Upper lobe of left lung (tissue), 6 donors: Measurements from ENCODE around the gene ADD1. TPM values are rescaled to one million over a fixed set of nuclear protein-coding genes. Genes with fewer than 3 reads are reported as not detected.

Experiments
- ATAC-seq, 2 donors: fragments of 200-7000 bp; cut with Tn5 transposase; one replicate each; pipeline ENCODE4 v1.9.1; 2022; ENCODE audit warnings: mild to moderate bottlenecking in 2 of 2, moderate library complexity in 2 of 2; ENCODE audit not compliant: low FRiP score in 2 of 2
- DNase-seq, 2 donors: peaks; one replicate each; pipeline ENCODE4 v3.0.0-alpha.2; 2019 to 2020
- H3K27ac ChIP-seq, 4 donors: fragments of 200-600 bp; sonication (generic); one replicate each; pipeline ENCODE4 v1.5.1; 2016 to 2019
- H3K27me3 ChIP-seq, 4 donors: fragments of 200-600 bp; sonication (generic); one replicate each; pipeline ENCODE4 v1.5.1; 2017 to 2019
- H3K36me3 ChIP-seq, 4 donors: fragments of 200-600 bp; sonication (generic); one replicate each; pipeline ENCODE4 v1.5.1; 2016 to 2019
- H3K4me1 ChIP-seq, 4 donors: fragments of 200-600 bp; sonication (generic); one replicate each; pipeline ENCODE4 v1.5.1; 2018 to 2019
- H3K4me3 ChIP-seq, 4 donors: fragments of 200-600 bp; sonication (generic); one replicate each; pipeline ENCODE4 v1.5.1; 2017 to 2019; ENCODE audit warnings: mild to moderate bottlenecking in 2 of 4, moderate library complexity in 1 of 4
- H3K9me3 ChIP-seq, 4 donors: fragments of 200-600 bp; sonication (generic); one replicate each; pipeline ENCODE4 v1.5.1; 2018 to 2019
- EP300 ChIP-seq, 4 donors: sonication (generic); formaldehyde crosslinking; IDR thresholded peaks; one replicate each; pipeline ENCODE4 v1.5.1; 2017; ENCODE audit warnings: antibody characterized with exemption in 4 of 4, control low read depth in 2 of 4
- POLR2A ChIP-seq, 4 donors: fragments of 450-650 bp; IDR thresholded peaks; one replicate each; pipeline ENCODE4 v1.5.1; 2016 to 2017; ENCODE audit warnings: antibody characterized with exemption in 4 of 4, mild to moderate bottlenecking in 2 of 4
- POLR2AphosphoS5 ChIP-seq, 2 donors: sonication (generic); formaldehyde crosslinking; IDR thresholded peaks; one replicate each; pipeline ENCODE4 v1.5.1; 2017; ENCODE audit warnings: antibody characterized with exemption in 2 of 2
- WGBS, 2 donors: methylation state at CpG; one replicate each; pipeline ENCODE4 v1.1.5; 2017 to 2018; 5-methylcytosine and 5-hydroxymethylcytosine counted together
- total RNA-seq, 6 donors: library from RNA; depleted of rRNA in 4 of 6; stranded (reverse); fragments of >200 nt in 4 of 6; gene quantifications; one replicate each; pipeline versions ENCODE4 v1.1.0 to v1.2.1, GENCODE V29; 2016 to 2021
- TF ChIP-seq, protein P1 (sequence below), 6 experiments: fragments of 450-650 bp in 4 of 6; fragments of 200-600 bp in 2 of 6; sonication (generic) in 2 of 6; IDR thresholded peaks; one replicate each; pipeline ENCODE4 v1.5.1; 2016 to 2019; ENCODE audit warnings: antibody characterized with exemption in 6 of 6
- donor health status: DM: no; HTN: no; CAD: no; lungs with moderate emphysema.
- donor health status: DM: no; HTN: yes; CAD: no; lungs with severe emphysema.

The ADD1 gene
- total RNA-seq, 6 donors from 2014 or later = 184 to 651 (median 290) TPM

DNA sequence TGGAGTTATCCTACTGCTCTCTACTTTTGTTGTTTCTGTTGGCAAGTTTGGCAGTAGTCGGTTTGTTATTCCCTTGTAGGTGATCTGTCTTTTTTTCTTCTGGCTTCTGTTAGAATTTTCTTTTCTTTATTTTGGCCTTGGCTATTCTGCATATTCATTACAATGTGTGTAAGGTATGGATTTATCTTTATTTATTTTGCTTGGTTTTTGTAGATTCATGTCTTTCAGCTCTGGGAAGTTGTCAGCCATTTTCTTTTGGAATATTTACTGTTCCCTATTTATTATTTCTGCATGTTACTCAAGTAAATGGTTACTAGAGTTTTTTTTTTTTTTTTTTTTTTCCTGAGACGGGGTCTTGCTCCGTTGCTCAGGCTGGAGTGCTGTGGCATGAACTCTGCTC, 12.6 kb downstream of the ADD1 start:
- Histone ChIP-seq H3K9me3 (no peaks in the 10 kb centered on the region), H3K4me1 (peaks cover 82 to 92% (median 88%) of the 10 kb centered on the region in 4 donors), H3K27ac (peak overlapping the region in 2 of 4 donors; percentile 14 to 45), H3K4me3 (no peak overlapping the region), H3K36me3 (peaks cover 6 to 20% (median 8%) of the 10 kb centered on the region in 4 donors), H3K27me3 (no peaks in the 10 kb centered on the region)
- TF ChIP-seq POLR2AphosphoS5 (IDR thresholded peaks at IDR 0.05) = no peak
- TF ChIP-seq POLR2A (IDR thresholded peaks at IDR 0.05) = no peak
- no peak for TF ChIP-seq EP300 (IDR thresholded peaks at IDR 0.05)
- TF ChIP-seq, protein P1, sequence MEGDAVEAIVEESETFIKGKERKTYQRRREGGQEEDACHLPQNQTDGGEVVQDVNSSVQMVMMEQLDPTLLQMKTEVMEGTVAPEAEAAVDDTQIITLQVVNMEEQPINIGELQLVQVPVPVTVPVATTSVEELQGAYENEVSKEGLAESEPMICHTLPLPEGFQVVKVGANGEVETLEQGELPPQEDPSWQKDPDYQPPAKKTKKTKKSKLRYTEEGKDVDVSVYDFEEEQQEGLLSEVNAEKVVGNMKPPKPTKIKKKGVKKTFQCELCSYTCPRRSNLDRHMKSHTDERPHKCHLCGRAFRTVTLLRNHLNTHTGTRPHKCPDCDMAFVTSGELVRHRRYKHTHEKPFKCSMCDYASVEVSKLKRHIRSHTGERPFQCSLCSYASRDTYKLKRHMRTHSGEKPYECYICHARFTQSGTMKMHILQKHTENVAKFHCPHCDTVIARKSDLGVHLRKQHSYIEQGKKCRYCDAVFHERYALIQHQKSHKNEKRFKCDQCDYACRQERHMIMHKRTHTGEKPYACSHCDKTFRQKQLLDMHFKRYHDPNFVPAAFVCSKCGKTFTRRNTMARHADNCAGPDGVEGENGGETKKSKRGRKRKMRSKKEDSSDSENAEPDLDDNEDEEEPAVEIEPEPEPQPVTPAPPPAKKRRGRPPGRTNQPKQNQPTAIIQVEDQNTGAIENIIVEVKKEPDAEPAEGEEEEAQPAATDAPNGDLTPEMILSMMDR (IDR thresholded peaks at IDR 0.05) = no peak
- ATAC-seq (no peak), DNase-seq (no peak)
- WGBS, 2 donors = 98 to 99% methylated on average over 3 of the region's 3 CpGs

DNA sequence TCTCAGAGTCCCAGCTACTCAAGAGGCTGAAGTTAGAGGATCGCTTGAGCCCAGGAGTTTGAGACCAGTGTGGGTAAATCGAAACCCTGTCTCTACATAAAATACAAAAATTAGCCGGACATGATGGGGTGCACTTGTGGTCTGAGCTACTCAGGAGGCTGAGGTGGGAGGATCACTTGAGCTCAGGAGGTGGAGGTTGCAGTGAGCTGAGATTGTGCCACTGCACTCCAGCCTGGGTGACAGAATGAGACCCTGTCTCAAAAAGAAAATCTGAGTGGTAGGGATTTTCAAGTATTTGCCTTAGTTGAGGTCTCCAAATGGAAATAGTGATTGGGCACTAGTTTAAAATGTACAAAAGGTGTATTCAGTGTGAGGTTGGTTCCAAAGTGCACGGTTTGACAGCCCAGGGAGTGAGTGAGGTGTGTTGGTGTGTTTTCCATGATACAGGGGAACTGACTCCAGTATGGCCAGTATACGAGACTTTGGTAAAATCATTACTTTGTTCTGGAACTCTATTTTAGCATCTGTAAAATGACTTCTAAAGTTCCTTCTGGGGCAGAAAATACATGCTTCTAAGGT, 13.8 kb downstream of the ADD1 start:
- Histone ChIP-seq H3K36me3 (peaks cover 6 to 20% (median 8%) of the 10 kb centered on the region in 4 donors), H3K4me1 (peaks cover 86 to 95% (median 90%) of the 10 kb centered on the region in 4 donors), H3K9me3 (no peaks in the 10 kb centered on the region), H3K27me3 (no peaks in the 10 kb centered on the region), H3K4me3 (no peak overlapping the region), H3K27ac (peak overlapping the region in 3 of 4 donors; percentile 56 to 86 (median 77))
- TF ChIP-seq EP300 (IDR thresholded peaks at IDR 0.05) (no peak), POLR2AphosphoS5 (IDR thresholded peaks at IDR 0.05) (no peak), POLR2A (IDR thresholded peaks at IDR 0.05) (no peak)
- TF ChIP-seq, protein P1 (IDR thresholded peaks at IDR 0.05) = no peak
- ATAC-seq (no peak), DNase-seq (no peak)
- 90 to 94% methylated on average over 5 of the region's 5 CpGs for WGBS, 2 donors

DNA sequence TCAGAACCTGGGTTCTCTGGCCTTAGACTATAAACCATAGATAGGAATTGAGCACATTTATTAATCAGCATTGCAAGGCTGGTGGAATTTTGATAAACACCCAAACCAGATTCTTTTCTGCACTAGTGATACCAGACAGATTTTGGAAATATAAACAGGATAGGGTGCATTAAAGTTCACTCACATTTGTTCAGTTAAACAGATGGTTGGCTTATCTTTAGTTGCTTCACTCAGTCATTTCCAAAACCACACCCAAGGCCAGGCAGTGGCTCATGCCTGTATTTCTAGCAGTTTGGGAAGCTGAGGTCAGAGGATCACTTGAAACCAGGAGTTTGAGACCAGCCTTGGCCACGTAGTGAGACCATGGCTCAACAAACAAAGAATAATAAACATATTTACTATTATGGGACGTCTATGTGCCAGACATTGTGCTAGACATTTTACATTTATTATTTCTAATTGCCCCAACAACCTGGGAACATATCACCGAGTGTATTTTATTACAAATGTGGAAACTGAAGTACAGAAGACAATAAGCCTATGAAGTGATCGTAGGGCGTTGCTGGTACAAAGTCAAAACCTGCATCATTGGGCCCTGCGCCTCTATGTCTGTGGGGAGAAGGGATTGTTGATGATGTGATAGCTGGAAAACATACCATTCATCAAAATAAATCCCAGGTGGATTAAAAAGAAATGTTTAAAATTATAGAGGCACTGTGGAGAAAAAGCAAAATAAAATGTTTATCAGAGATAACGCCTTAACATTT, 15.0 kb downstream of the ADD1 start:
- WGBS, 2 donors = 65 to 76% methylated on average over 7 of the region's 7 CpGs
- ATAC-seq = peak in 1 of 2 donors; percentile 85
- peaks cover 5 to 15% (median 6%) of the 10 kb centered on the region in 4 donors for H3K36me3 ChIP-seq
- H3K27ac ChIP-seq = peak overlapping the region; percentile 75 to 86 (median 80)
- H3K4me1 ChIP-seq = peaks cover 87 to 95% (median 90%) of the 10 kb centered on the region in 4 donors
- no peak for DNase-seq
- no peaks in the 10 kb centered on the region for H3K27me3 ChIP-seq
- H3K4me3 ChIP-seq = no peak overlapping the region
- H3K9me3 ChIP-seq = no peaks in the 10 kb centered on the region
- TF ChIP-seq, protein P1 (IDR thresholded peaks at IDR 0.05) = no peak
- peak in 1 of 4 donors; percentile 58 for TF ChIP-seq EP300 (IDR thresholded peaks at IDR 0.05)
- TF ChIP-seq POLR2AphosphoS5 (IDR thresholded peaks at IDR 0.05) = peak in 1 of 2 donors; percentile 42
- TF ChIP-seq POLR2A (IDR thresholded peaks at IDR 0.05) = no peak

DNA sequence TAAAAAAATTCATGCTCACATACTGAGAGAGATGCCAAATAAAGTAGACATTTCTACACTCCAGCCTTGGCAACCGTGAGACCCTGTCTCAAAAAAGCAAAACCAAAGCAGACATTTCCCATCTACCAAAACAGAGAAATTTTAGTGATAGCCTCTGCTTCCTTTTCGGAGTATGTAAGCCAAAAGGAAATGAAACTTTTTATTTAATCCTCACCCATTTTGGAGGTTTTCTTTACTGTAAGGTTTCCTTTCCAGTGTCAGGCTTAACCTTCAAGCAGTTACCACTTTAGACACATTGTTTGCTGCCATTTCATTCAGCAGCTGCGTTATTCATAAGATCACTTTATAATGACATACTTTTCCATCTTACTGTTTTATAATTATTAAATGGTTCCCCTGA, 15.9 kb downstream of the ADD1 start:
- no peak for ATAC-seq
- peaks cover 86 to 95% (median 90%) of the 10 kb centered on the region in 4 donors for H3K4me1 ChIP-seq
- WGBS, 2 donors = 43 to 44% methylated on average over 3 of the region's 3 CpGs
- no peak overlapping the region for H3K4me3 ChIP-seq
- no peaks in the 10 kb centered on the region for H3K27me3 ChIP-seq
- TF ChIP-seq POLR2A (IDR thresholded peaks at IDR 0.05) = no peak
- TF ChIP-seq POLR2AphosphoS5 (IDR thresholded peaks at IDR 0.05) = no peak
- no peak for TF ChIP-seq EP300 (IDR thresholded peaks at IDR 0.05)
- TF ChIP-seq, protein P1 (IDR thresholded peaks at IDR 0.05) = no peak
- DNase-seq = no peak
- no peaks in the 10 kb centered on the region for H3K9me3 ChIP-seq
- H3K36me3 ChIP-seq = peaks cover 0 to 6% (median 2%) of the 10 kb centered on the region in 4 donors
- peak overlapping the region; percentile 75 to 86 (median 80) for H3K27ac ChIP-seq
